ENCODE data around the gene SCNN1A.

DNA sequence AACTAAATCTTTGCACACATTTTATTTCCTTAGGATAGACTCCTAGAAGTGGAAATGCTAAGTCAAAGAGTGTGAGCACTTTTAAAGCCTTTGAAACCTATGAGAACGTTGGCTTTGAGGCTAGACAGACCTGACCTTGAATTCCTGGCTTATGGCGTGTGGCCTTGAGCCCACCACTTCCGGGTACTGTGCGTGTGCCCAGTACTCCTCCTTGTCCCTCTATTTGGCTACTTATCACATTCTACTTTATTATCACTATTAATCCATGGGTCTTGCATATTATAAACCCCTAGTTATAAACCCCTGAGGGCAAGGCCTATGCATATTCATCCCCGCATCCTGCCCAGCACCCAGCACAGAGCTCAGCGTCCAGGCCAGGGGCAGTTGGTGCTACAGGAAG, 43.4 kb upstream of the SCNN1A start:
- TF ChIP-seq, protein P1, sequence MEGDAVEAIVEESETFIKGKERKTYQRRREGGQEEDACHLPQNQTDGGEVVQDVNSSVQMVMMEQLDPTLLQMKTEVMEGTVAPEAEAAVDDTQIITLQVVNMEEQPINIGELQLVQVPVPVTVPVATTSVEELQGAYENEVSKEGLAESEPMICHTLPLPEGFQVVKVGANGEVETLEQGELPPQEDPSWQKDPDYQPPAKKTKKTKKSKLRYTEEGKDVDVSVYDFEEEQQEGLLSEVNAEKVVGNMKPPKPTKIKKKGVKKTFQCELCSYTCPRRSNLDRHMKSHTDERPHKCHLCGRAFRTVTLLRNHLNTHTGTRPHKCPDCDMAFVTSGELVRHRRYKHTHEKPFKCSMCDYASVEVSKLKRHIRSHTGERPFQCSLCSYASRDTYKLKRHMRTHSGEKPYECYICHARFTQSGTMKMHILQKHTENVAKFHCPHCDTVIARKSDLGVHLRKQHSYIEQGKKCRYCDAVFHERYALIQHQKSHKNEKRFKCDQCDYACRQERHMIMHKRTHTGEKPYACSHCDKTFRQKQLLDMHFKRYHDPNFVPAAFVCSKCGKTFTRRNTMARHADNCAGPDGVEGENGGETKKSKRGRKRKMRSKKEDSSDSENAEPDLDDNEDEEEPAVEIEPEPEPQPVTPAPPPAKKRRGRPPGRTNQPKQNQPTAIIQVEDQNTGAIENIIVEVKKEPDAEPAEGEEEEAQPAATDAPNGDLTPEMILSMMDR (IDR thresholded peaks at IDR 0.05): no peak
- no peak for TF ChIP-seq POLR2AphosphoS5 (IDR thresholded peaks at IDR 0.05; ENCODE audit: low read depth, low read length)
- no peak for TF ChIP-seq TCF7L2 (IDR thresholded peaks at IDR 0.05; ENCODE audit: low read depth, low read length)
